ENCODE data around the gene ETNK1.

DNA sequence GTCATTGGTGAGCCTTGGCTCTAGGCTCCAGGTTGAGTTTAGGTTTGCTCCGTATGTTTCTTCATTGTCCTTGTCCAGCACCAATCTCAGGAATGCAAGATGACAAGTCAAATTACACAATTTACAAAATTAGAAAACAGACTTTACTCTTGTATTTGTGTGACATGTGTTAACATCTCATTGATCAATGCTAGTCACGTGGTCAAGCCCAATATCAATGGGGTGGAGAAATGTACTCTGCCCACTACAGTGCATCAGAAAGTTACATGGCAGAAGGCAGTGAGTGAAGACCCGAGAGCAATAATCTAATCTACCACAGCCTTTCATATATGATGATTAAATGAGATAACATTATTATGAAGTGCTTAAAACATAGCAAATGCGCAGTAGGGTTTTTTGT lies 94.8 kb downstream of the ETNK1 start:
- TF ChIP-seq CTCF (IDR thresholded peaks at IDR 0.05) (no peak), PBX3 (IDR thresholded peaks at IDR 0.05) (no peak), RFX5 (IDR thresholded peaks at IDR 0.05; ENCODE audit: low read length) (no peak)
- TF ChIP-seq, protein P1, sequence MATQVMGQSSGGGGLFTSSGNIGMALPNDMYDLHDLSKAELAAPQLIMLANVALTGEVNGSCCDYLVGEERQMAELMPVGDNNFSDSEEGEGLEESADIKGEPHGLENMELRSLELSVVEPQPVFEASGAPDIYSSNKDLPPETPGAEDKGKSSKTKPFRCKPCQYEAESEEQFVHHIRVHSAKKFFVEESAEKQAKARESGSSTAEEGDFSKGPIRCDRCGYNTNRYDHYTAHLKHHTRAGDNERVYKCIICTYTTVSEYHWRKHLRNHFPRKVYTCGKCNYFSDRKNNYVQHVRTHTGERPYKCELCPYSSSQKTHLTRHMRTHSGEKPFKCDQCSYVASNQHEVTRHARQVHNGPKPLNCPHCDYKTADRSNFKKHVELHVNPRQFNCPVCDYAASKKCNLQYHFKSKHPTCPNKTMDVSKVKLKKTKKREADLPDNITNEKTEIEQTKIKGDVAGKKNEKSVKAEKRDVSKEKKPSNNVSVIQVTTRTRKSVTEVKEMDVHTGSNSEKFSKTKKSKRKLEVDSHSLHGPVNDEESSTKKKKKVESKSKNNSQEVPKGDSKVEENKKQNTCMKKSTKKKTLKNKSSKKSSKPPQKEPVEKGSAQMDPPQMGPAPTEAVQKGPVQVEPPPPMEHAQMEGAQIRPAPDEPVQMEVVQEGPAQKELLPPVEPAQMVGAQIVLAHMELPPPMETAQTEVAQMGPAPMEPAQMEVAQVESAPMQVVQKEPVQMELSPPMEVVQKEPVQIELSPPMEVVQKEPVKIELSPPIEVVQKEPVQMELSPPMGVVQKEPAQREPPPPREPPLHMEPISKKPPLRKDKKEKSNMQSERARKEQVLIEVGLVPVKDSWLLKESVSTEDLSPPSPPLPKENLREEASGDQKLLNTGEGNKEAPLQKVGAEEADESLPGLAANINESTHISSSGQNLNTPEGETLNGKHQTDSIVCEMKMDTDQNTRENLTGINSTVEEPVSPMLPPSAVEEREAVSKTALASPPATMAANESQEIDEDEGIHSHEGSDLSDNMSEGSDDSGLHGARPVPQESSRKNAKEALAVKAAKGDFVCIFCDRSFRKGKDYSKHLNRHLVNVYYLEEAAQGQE (IDR thresholded peaks at IDR 0.05; ENCODE audit: low read depth, low read length): no peak

Measured in SK-N-SH (cell line).